ENCODE results near the gene WDR91.

- TF ChIP-seq, protein P1, sequence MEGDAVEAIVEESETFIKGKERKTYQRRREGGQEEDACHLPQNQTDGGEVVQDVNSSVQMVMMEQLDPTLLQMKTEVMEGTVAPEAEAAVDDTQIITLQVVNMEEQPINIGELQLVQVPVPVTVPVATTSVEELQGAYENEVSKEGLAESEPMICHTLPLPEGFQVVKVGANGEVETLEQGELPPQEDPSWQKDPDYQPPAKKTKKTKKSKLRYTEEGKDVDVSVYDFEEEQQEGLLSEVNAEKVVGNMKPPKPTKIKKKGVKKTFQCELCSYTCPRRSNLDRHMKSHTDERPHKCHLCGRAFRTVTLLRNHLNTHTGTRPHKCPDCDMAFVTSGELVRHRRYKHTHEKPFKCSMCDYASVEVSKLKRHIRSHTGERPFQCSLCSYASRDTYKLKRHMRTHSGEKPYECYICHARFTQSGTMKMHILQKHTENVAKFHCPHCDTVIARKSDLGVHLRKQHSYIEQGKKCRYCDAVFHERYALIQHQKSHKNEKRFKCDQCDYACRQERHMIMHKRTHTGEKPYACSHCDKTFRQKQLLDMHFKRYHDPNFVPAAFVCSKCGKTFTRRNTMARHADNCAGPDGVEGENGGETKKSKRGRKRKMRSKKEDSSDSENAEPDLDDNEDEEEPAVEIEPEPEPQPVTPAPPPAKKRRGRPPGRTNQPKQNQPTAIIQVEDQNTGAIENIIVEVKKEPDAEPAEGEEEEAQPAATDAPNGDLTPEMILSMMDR (conservative IDR thresholded peaks at IDR 0.05 in 1 of 2, IDR thresholded peaks at IDR 0.05 in 1 of 2; ENCODE audit: low read depth in 1 of 2, low read length in 2 of 2): no peak
- TF ChIP-seq EZH2 (IDR thresholded peaks at IDR 0.05; ENCODE audit: low read length, missing control alignments): no peak
These were observed 34.2 kb downstream of the WDR91 start for GRCh38 chr7:135177028-135177696.
